ENCODE measurements around the gene XPNPEP2. TPM values are rescaled to one million over a fixed set of nuclear protein-coding genes. Genes with fewer than 3 reads are reported as not detected.
A peak's percentile ranks its signal among the peaks of the same experiment; 100 is the strongest.

The XPNPEP2 gene
- total and polyA plus RNA-seq, 9 of the 15 experiments (the other 6 are each of a cell fraction or from before 2014, with no cell fraction given): 0.03 to 0.19 (median 0.09) TPM; not detected in 5

DNA sequence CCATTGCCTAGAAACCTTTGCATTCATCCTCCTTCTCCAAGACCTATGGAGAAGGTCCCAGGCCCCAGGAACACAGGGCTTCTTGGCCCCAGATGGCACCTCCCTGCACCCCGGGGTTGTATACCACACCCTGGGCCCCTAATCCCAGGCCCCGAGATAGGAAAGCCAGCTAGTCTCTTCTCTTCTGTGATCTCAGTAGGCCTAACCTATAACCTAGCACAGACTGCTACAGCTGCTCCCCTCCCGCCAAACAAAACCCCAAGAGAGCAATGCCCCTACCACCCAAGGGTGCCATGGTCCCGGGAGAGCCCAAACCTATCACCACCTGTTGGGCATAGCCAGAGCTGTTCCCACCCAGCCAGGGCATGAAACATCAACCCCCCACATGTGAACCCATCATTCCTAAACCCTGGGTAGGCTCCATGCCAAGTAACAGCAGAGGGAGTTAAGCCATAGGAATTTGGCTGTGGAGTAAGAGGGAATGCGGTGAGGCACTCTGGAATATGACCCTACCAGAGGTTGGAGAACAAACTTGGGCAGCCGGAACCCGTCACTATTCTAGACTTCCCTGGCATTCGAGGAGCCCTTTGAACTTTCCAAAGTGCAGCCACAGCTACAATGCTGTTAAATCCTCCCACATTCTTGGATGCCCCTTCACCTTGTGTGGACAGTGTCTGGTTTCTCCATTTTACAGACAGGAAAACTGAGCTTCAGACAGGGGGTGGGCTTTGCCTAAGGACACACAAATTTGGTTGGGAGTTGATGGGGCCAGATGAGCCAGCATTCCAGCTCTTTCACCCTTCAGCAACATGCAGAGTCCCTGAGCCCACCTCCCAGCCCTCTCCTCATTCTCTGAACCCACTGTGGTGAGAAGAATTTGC lies 30.0 kb downstream of the XPNPEP2 start:
- ChIA-PET CTCF (ENCODE audit: low intra/inter-chr PET ratio) (no interaction called here), POLR2A (interaction anchor here (0.6 to 0.7 kb wide), 3 partner anchors 11 to 183 kb away, joined by 3 read pairs; partner anchors contain the start of gene SASH3)
- no peaks in the 10 kb centered on the region for H3K9me3 ChIP-seq (replicated peaks; ENCODE audit: control insufficient read depth, insufficient read depth, low read depth, low read length)
- WGBS (ENCODE audit: insufficient coverage, low coverage, missing lambda C conversion rate): 50% methylated on average over 6 of the region's 8 CpGs
- H3K79me2 ChIP-seq (ENCODE audit: control insufficient read depth, insufficient read depth, low read length): no peaks in the 10 kb centered on the region
- H4K20me1 ChIP-seq (replicated peaks; ENCODE audit: control insufficient read depth, insufficient read depth, low read length): no peaks in the 10 kb centered on the region
- H3K27me3 ChIP-seq (ENCODE audit: control insufficient read depth in 2 of 2, insufficient read depth in 2 of 2, low read length in 2 of 2): no peaks in the 10 kb centered on the region
- BruUV-seq (replicated peaks): no TSS peak
- DNase-seq (ENCODE audit: extremely low read depth in 1 of 4, low spot score in 3 of 4) (no peak), ATAC-seq (no peak), FAIRE-seq (no peak)
- no peaks in the 10 kb centered on the region; a peak in 1 of 5 replicates for H3K4me1 ChIP-seq (replicated peaks in 1 of 2; ENCODE audit: control insufficient read depth in 2 of 2, insufficient read depth in 2 of 2, low read length in 2 of 2)
- no peak overlapping the region for H3K27ac ChIP-seq (ENCODE audit: extremely low read depth, low read depth, low read length)
- TF ChIP-seq DIDO1 (tag; IDR thresholded peaks at IDR 0.05; ENCODE audit: low read depth) (no peak), TGIF2 (CRISPR knock-in tag; IDR thresholded peaks at IDR 0.05) (no peak), IFI16 (CRISPR knock-in tag; IDR thresholded peaks at IDR 0.05) (no peak), ARHGAP35 (IDR thresholded peaks at IDR 0.05; ENCODE audit: partially characterized antibody) (no peak), NONO (IDR thresholded peaks at IDR 0.05; ENCODE audit: low read depth in 2 of 2, low read length in 1 of 2) (no peak), EP300 (IDR thresholded peaks at IDR 0.05; ENCODE audit: low read length) (no peak), ELF2 (CRISPR knock-in tag; IDR thresholded peaks at IDR 0.05) (no peak), CBX5 (IDR thresholded peaks at IDR 0.05; ENCODE audit: borderline replicate concordance, low read depth) (no peak), ZNF76 (CRISPR knock-in tag; IDR thresholded peaks at IDR 0.05; ENCODE audit: borderline replicate concordance) (no peak), NELFE (IDR thresholded peaks at IDR 0.05; ENCODE audit: insufficient read depth, insufficient read length) (no peak), GABPB1 (CRISPR knock-in tag; IDR thresholded peaks at IDR 0.05) (no peak), E2F1 (CRISPR knock-in tag; IDR thresholded peaks at IDR 0.05) (no peak)
- TF ChIP-seq, protein P1, sequence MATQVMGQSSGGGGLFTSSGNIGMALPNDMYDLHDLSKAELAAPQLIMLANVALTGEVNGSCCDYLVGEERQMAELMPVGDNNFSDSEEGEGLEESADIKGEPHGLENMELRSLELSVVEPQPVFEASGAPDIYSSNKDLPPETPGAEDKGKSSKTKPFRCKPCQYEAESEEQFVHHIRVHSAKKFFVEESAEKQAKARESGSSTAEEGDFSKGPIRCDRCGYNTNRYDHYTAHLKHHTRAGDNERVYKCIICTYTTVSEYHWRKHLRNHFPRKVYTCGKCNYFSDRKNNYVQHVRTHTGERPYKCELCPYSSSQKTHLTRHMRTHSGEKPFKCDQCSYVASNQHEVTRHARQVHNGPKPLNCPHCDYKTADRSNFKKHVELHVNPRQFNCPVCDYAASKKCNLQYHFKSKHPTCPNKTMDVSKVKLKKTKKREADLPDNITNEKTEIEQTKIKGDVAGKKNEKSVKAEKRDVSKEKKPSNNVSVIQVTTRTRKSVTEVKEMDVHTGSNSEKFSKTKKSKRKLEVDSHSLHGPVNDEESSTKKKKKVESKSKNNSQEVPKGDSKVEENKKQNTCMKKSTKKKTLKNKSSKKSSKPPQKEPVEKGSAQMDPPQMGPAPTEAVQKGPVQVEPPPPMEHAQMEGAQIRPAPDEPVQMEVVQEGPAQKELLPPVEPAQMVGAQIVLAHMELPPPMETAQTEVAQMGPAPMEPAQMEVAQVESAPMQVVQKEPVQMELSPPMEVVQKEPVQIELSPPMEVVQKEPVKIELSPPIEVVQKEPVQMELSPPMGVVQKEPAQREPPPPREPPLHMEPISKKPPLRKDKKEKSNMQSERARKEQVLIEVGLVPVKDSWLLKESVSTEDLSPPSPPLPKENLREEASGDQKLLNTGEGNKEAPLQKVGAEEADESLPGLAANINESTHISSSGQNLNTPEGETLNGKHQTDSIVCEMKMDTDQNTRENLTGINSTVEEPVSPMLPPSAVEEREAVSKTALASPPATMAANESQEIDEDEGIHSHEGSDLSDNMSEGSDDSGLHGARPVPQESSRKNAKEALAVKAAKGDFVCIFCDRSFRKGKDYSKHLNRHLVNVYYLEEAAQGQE (IDR thresholded peaks at IDR 0.05; ENCODE audit: borderline replicate concordance): no peak
- TF ChIP-seq, protein P1 (CRISPR knock-in tag; IDR thresholded peaks at IDR 0.05; ENCODE audit: low read depth): no peak
- no peak overlapping the region for H3K4me2 ChIP-seq (ENCODE audit: insufficient read depth, low read length)
- H3K4me3 ChIP-seq: no peak overlapping the region
- 0 out of 2 replicates have a peak overlapping the region, but pooled peaks have one; percentile 24 for H2AFZ ChIP-seq (ENCODE audit: low read depth, low read length)
- H3K9ac ChIP-seq (ENCODE audit: insufficient read depth in 1 of 2, low read depth in 2 of 2, low read length in 2 of 2): no peak overlapping the region; a peak in 1 of 4 replicates
- in situ Hi-C loops (cut with MboI) (no loop called here), intact Hi-C loops (cut with micrococcal nuclease) (no loop called here)
- H3K9me1 ChIP-seq (ENCODE audit: control insufficient read depth, insufficient read depth, low read length): no peaks in the 10 kb centered on the region
- H3K36me3 ChIP-seq (ENCODE audit: control insufficient read depth, insufficient read depth, low read length): no peaks in the 10 kb centered on the region

All from K562 (cell line).